Glomerular visceral epithelial cell (primary cell): ENCODE data around the gene ANKRD24.
"Not testable (repeated sequence)": the region's sequence is repeated elsewhere in the genome, so short reads cannot be mapped to it uniquely, and the experiment has no call there.

Experiments used
- DNase-seq: peaks from one replicate; pipeline ENCODE4 v3.0.0-alpha.2; 2016; ENCODE audit errors: extremely low spot score

ANKRD24 gene

DNA sequence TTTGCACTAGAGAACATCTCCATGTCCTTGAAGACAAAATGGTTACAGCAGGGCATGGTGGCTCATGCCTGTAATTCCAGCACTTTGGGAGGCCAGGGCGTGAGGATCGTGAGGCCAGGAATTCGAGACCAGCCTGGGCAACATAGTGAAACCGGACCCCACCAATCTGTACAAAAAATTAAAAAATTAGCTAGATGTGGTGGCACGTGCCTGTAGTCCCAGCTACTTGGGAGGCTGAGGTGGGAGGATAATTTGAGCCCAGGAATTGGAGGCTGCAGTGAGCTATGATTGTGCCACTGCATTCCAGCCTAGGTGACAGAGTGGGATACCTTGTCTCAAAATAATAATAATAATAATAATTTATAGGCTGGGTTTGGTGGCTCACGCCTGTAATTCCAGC, 47.7 kb downstream of the ANKRD24 start:
- DNase-seq, result not testable (repeated sequence)

DNA sequence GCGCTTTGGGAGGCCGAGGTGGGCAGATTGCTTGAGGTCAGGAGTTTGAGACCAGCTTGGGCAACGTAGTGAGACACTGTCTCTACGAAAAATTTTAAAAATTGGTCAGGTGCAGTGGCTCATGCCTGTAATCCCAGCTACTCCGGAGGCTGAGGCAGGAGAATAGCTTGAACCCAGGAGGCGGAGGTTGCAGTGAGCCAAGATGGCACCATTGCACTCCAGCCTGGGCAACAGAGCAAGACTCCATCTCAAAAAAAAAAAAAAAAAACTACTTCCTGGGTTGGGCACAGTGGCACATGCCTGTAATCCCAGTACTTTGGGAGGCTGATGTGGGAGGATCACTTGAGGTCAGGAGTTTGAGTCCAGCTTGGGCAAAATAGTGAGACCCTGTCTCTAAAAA, 49.0 kb downstream of the ANKRD24 start:
- DNase-seq, result not testable (repeated sequence)

DNA sequence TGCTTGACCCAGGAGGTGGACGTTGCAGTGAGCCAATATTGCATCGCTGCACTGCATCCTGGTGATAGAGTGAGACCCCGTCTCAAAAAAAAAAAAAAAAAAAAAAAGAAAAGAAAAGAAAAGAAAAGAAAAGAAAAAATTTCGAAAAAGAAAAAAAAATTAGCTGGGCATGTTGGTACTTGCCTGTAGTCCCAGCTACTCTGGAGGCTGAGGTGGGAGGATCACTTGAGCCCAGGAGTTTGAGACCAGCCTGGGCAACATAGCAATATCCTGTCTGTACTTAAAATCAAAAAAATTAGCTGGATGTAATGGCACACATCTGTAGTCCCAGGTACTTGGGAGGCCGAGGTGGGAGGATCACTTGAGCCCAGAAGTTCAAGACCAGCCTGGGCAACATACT, 49.6 kb downstream of the ANKRD24 start:
- DNase-seq, result not testable (repeated sequence)

DNA sequence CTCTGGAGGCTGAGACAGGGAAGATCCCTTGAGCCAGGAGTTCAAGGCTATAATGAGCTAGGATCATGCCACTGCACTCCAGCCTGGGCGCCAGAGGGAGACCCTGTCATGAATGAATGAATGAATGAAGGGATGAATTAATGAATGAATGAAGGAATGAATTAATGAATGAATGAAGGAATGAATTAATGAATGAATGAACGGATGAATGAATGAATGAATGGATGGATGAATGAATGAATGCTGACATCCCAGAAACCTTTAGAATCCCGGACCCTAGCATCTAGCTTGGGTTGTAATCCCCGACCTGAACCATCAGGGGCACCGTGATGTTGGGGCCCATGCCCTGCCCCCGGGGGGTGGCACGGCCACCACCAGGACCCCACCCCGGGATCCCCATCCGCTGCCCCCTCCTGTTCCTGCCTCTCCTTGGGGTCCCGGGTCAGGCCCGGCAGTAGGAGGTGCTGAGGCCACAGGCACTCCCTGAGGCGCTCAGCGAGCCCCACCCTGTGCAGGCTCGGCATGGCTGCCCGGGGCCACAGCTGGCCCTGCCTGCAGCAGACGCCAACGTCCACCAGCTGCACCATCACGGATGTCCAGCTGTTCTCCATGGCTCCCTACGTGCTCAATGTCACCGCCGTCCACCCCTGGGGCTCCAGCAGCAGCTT, 50.3 kb downstream of the ANKRD24 start:
- no peak for DNase-seq

DNA sequence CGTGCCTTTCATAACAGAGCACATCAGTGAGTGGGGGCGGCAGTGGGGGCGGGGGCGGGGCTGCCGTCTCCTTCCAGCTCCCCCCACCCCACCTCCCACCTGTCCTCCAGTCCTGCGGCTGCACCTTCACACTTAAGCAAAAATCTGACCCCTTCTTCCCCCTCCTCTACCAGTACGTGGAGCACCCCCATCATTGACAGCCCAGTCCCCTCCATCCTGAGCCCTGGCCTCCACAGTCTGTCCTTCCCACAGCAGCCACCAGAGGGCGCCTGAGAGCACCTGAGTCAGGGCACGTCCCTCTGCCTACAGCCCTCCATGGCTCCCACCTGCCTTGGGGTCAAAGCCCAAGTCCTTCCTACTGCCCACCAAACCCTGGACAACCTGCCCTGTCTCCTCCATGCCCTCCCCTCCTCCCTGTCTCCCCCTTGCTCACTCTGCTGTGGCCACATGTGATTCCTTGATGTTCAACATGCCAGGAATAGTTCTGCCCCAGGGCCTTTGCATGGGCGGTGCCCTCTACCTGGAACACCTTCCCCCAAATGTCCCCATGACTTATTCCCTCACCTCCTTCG, 50.9 kb downstream of the ANKRD24 start:
- peak; percentile 39 for DNase-seq

DNA sequence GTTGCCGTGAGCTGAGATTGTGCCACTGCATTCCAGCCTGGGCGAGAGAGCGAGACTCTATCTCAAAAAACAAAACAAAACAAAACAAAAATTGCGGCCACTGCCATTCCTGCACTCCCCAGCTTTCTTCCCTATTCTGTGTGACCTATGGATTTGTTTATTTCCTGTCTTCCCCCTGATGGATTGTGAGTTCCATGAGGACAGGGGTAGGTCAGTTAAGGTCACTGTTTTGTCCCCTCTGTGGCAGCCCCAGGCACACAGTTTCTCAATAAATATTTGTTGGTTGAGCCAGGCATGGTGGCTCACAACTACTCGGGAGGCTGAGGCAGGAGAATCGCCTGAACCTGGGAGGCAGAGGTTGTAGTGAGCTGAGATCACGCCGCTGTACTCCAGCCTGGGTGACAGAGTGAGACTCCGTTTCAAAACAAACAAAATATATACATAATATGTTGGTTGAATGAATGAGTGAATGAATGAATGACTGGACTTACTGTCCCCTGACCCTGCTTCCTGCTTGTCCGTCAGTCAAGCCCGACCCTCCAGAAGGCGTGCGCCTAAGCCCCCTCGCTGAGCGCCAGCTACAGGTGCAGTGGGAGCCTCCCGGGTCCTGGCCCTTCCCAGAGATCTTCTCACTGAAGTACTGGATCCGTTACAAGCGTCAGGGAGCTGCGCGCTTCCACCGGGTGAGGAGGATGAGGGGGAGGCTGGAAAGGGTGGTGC, 51.8 kb downstream of the ANKRD24 start:
- DNase-seq, result no peak

DNA sequence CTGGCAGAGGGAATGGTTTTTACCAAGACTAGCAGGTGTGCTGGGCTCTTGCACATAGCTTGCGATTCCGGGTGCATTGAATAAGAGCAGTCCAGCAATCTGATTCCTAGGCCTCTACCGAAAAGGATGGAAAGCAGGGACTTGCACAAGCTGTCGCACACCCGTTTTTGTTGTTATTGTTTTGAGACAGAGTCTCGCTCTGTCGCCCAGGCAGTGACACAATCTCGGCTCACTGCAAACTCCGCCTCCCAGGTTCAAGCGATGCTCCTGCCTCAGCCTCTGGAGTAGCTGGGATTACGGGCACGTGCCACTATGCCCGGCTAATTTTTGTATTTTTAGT, 52.3 kb downstream of the ANKRD24 start:
- no peak for DNase-seq

DNA sequence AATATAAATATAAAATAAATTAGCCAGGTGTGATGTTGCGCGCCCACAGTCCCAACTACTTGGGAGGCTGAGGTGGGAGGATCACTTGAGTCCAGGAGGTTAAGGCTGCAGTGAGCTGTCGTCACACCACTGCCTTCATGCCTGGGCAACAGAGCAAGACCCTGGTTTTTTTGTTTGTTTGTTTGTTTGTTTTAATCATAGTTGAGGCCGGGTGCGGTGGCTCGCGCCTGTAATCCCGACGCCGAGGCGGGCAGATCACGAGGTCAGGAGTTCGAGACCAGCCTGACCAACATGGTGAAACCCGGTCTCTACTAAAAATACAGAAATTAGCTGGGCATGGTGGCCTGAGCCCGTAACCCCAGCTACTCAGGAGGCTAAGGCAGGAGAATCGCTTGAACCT, 55.0 kb downstream of the ANKRD24 start:
- not testable (repeated sequence) for DNase-seq

DNA sequence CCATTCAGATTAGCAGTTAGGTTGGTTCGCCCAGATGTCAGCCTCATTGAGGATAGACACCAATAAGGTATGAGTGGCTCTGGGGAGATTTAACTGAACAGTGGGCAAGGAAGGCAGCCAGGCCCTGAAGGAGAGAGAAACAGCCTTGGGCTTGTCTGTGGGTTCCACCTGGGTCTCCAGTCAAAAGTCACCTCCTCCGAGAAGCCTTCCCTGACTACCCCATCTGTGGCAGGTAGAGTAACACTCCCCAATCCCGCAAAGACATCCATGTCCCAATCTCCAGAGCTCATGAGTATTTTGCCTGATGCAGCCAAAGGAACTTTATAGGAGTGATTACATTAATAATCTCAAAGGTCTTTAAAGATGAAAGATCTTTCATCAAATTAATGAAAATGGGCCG, 56.3 kb downstream of the ANKRD24 start:
- DNase-seq, result no peak

DNA sequence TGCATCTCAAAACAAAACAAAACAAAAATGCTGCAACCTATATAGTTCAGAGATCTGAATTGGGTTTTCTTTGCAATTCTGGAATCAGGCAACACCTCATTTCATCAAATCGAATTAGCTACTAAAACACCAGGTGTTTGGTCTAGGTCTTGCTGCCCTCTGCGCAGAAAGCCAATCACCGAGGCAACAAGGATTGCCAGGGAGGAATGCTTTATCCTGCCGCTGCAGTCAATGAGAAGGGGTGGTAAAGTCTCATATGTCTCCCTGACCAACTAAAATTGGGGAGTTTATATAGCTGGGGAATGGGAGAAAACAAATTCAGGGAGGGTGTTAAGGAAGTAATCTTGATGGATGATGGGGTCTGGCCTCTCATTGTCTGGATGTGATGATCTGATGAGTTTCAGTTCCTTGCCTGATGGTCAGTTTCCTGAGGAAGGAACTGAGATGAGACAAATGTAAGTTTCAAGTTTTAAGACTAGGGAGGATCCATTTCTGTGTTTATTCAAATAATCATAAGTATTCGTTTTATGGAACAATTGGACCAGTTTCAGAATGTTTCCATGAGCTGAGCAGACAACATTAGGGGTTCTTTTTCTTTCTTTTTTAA, 59.4 kb downstream of the ANKRD24 start:
- no peak for DNase-seq

DNA sequence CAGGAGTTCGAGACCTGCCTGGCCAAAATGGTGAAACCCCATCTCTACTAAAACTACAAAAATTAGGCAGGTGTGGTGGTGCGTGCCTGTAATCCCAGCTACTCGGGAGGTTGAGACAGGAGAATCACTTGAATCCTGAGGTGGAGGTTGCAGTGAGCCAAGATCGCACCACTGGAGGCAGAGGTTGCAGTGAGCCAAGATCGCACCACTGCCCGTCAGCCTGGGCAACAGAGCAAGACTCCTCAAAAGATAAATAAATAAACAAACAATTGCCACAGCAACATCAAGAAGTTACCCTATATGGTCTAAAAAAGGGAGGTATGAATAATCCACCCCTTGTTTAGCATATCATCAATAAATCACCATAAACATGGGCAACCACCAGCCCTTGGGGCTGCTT, 63.4 kb downstream of the ANKRD24 start:
- DNase-seq, result not testable (repeated sequence)

DNA sequence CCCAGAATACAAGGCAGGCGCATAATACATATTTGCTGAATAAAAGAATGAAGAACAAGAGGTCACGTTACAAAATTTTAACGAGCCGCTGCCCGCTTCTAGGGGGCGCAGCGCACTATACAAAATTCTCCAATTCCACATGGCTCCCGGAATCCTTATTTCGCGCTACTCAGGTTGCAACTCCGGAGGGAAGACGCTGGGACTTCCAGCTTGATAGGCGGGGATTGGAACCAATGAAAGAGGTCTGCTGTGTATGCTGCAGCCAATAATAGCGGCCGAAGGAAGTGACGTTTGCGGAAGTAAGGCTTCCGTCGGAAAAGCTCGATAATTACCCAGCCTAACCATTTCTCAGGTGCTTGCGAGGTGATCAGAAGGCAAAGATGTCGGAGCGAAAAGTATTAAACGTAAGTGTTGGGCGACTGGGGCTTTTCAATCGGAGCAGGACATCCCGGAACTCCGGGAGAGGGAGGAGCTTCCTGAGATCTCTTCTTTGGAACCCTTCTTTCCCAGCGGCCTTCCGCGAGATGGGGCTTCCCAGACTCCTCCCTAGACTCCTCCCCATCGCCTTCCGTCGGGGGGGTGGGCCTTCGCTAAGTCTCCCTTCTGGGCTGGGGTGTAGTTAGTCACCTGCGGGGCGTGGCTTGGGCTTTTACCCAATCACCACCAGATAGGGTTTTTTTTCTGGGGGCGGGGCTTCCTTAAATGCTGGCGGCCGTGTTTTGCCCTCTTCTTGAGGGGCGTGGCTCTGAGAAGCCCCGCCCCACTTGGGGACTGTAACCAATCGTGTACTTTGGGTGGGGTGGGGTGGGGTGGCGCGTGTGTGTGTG, 64.5 kb downstream of the ANKRD24 start, which contains the start of gene YJU2:
Gene YJU2, plus strand, starts transcription at position 314 of the 827 bp plus-strand sequence. Its CDS starts 67 bp downstream, at position 381.
- peak; percentile 100 for DNase-seq

DNA sequence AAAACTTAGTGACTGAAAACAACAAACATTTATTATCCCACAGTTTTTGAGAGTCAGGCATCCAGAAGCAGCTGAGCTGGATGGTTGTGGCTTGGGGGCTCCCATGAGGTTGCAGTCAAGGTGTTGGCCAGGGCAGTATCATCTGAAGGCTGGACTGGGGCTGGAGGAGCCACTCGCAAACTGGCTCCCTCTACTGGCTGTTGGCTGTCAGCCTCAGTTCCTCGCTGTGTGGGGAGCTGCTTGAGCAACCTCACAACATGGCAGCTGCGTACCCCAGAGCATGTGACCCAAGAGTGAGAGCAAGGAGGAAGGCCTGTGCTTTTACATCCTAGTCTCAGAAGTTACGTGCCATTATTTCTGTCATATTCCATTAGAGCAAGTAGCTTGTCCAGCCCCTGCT, 74.1 kb downstream of the ANKRD24 start:
- DNase-seq, result no peak

DNA sequence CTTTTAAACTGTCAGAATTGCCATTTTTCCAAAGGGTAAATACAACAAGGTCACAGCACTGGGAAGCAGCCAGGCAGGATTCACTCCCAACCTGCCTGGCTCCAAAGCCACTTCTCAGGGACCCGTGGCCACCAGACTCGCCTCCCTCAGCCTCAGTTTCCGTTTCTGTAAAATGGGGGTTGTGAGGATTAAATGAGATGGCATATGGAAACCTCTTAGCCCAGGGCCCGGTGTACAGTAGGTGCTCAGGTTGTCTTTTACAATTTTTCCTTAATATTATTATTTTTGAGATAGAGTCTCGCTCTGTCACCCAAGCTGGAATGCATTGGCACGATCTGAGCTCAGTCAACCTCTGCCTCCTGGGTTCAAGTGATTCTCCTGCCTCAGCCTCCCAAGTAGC, 74.5 kb downstream of the ANKRD24 start:
- no peak for DNase-seq

DNA sequence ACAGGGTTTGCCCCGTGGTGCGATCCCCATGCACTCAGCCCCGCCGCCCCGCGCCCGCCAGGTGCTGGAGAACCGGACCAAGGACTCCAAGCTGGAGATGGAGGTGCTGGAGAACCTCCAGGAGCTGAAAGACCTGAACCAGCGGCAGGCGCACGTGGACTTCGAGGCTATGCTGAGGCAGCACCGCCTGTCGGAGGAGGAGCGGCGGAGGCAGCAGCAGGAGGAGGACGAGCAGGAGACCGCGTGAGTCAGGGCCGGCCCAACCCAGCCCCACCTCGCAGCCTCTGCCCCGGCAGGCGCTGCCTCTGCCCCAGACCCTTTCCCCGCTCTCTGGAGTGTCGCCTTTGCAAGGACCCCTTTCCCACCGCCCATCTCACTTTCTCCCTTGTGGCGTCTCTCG, 75.7 kb downstream of the ANKRD24 start:
- no peak for DNase-seq

DNA sequence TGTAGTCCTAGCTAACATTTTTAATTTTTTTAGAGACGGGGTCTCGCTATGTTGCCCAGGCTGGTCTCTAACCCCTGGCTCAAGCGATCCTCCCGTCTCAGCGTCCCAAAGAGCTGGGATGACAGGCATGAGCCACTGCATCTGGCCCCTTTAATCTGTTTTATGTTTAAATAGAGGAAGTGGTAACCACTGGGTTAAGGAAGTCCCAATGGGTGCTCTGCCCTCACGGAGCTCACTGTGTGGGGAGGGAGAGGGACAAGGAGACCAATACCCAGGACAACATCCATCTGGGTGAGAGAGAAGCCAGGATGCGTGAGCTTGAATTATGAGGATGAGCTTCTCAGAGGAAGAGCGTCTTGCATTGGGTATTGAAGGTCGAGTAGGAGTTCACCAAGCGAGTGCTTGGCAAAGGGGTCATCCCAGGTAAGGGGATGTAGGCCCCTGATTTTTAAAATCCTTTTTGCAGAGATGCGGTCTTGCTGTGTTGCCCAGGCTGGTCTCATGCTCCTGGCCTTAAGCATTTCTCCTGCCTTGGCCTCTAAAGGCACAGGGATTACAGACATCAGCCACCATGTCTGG, 78.2 kb downstream of the ANKRD24 start:
- DNase-seq, result no peak

DNA sequence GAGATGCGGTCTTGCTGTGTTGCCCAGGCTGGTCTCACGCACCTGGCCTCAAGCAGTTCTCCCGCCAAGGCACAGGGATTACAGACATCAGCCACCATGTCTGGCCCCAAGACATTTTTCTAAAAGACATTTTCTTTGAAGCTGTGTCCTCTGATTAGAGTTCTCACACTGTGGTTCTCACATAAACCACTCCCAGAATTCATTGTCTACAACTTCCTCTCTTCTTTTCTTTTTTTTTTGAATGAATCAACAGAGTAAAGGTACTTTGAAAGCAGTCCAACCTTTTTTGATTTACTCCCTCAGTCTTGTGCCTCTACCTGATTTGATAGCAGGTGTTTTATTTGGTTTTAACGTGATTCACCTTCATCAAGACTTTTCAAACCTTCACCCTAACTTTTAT, 82.3 kb downstream of the ANKRD24 start:
- no peak for DNase-seq

DNA sequence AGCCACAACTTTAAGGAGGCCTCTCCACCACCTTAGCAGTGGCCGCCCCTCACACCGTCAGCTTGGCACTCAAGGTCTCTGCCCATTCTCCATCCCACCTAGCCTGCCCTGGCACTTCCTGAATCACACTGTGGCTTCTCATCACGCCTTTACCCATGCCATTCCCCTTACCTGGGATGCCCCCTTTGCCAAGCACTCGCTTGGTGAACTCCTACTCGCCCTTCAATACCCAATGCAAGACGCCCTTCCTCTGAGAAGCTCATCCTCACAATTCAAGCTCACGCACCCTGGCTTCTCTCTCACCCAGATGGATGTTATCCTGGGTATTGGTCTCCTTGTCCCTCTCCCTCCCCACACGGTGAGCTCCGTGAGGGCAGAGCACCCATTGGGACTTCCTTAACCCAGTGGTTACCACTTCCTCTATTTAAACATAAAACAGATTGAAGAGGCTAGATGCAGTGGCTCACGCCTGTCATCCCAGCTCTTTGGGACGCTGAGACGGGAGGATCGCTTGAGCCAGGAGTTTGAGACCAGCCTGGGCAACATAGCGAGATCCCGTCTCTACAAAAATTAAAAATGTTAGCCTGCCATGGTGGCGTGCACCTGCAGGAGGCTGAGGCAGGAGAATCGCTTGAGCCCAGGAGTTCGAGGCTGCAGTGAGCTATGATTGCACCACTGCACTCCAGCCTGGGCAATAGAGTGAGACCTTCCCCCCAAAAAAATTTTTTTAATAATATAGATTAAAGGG, 83.9 kb downstream of the ANKRD24 start:
- DNase-seq, result no peak

DNA sequence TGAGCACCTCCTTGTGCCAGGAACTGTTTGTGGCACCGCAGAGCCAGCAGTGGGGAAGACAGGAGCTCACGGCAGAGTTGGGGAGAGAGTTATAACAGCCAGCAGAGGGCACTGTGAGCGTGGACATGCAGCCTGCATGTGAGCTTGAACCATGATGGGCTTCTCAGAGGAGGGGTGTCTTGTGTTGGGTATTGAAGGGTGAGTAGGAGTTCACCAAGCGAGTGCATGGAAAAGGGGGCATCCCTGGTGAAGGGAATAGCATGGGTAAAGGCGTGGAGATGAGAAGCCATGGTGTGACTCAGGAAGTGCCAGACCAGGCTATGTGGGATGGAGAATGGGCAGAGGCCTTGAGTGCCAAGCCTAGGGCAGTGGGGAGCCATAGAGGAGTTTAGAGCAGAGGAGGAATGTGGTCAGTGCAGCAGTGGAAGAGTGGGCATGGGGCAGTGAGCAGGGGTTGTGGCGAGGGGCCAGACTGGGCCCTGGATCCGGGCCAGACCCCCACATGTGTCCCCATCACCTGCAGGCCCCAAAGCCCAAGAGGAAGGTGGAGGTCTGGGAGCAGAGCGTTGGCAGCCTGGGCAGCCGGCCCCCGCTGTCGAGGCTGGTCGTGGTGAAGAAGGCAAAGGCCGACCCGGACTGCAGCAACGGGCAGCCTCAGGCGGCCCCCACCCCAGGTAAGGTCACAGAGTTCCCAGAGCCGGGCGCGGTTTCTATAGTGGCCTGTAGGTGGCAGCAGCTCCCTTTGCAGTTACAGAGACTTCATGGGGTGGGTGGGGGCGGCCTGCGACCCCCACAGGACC, 84.8 kb downstream of the ANKRD24 start:
- DNase-seq, result peak; percentile 61
